Right renal cortex interstitium (tissue), 3 donors: ENCODE measurements around the gene RAB20. TPM values are rescaled to one million over a fixed set of nuclear protein-coding genes. Genes with fewer than 3 reads are reported as not detected.

Experiments
- DNase-seq, 3 donors: peaks; one replicate each; pipeline ENCODE4 v3.0.0-alpha.2; 2013; ENCODE audit warnings: low read depth in 3 of 3, low spot score in 2 of 3
- polyA plus RNA-seq, 3 donors: library from polyadenylated mRNA; unstranded; fragments of 120-200 nt; gene quantifications; one replicate each; pipeline ENCODE4 v1.2.1, GENCODE V29; 2013; ENCODE audit not compliant: insufficient read length in 3 of 3

The RAB20 gene
- polyA plus RNA-seq, 3 donors: 7.0 to 8.3 (median 7.0) TPM

GRCh38 chr13:110474713-110475112, 86.8 kb downstream of the RAB20 start:
- DNase-seq: no peak

Other genes with a start within 250 kb of the RAB20 start
- gene NAXD, start 53.8 kb upstream of the RAB20 start, polyA plus RNA-seq: 10 to 100 TPM; 40.4 to 42.1 (median 40.5) TPM
- 10 to 100 TPM; 52.5 to 55.1 (median 52.6) TPM for gene CARS2, start 144.4 kb upstream of the RAB20 start, polyA plus RNA-seq
- 10 to 100 TPM; 25.5 to 27.6 (median 25.6) TPM for gene ING1, start 152.0 kb upstream of the RAB20 start, polyA plus RNA-seq